ENCODE data around the gene EME1.
"Not testable (repeated sequence)": the region's sequence is repeated elsewhere in the genome, so short reads cannot be mapped to it uniquely, and the experiment has no call there.

EME1 gene

GRCh38 chr17:50396261-50397110 is 23.5 kb downstream of the EME1 start:
- DNase-seq: peak; percentile 32

GRCh38 chr17:50397111-50397918 is 24.3 kb downstream of the EME1 start, which contains the start of gene LRRC59:
TSS of gene LRRC59 (minus strand) at chr17:50397523. CDS start at chr17:50397317, 206 bp downstream.
- peak; percentile 74 for DNase-seq

- DNase-seq: no peak
Measured at GRCh38 chr17:50397919-50398285, 24.9 kb downstream of the EME1 start.

- DNase-seq: not testable (repeated sequence)
Measured at GRCh38 chr17:50398672-50399071, 25.6 kb downstream of the EME1 start.

GRCh38 chr17:50399591-50399990 is 26.6 kb downstream of the EME1 start:
- DNase-seq: not testable (repeated sequence)

- DNase-seq: not testable (repeated sequence)
Measured at GRCh38 chr17:50405351-50405750, 32.3 kb downstream of the EME1 start.

GRCh38 chr17:50406578-50406977 is 33.5 kb downstream of the EME1 start:
- no peak for DNase-seq

- DNase-seq: no peak
Measured at GRCh38 chr17:50407921-50408320, 34.9 kb downstream of the EME1 start.

- no peak for DNase-seq
Measured at GRCh38 chr17:50412188-50412732, 39.2 kb downstream of the EME1 start.

GRCh38 chr17:50414808-50415207 is 41.8 kb downstream of the EME1 start:
- no peak for DNase-seq

GRCh38 chr17:50419577-50419976 is 46.5 kb downstream of the EME1 start:
- not testable (repeated sequence) for DNase-seq

GRCh38 chr17:50420419-50421112 is 47.5 kb downstream of the EME1 start:
- no peak for DNase-seq

- DNase-seq: no peak
Measured at GRCh38 chr17:50421308-50422051, 48.5 kb downstream of the EME1 start.

- no peak for DNase-seq
Measured at GRCh38 chr17:50422738-50423137, 49.7 kb downstream of the EME1 start.

GRCh38 chr17:50423553-50424159 is 50.6 kb downstream of the EME1 start:
- no peak for DNase-seq

GRCh38 chr17:50424246-50424995 is 51.4 kb downstream of the EME1 start:
- DNase-seq: no peak

- DNase-seq: no peak
Measured at GRCh38 chr17:50424996-50425681, 52.1 kb downstream of the EME1 start.

- peak; percentile 37 for DNase-seq
Measured at GRCh38 chr17:50425682-50426471, 52.8 kb downstream of the EME1 start, which contains the start of gene ACSF2. TSS of gene ACSF2 (plus strand) at chr17:50426218. CDS start at chr17:50426262, 44 bp downstream.

GRCh38 chr17:50426472-50426782 is 53.4 kb downstream of the EME1 start:
- no peak for DNase-seq
